AG10803 (cell line): ENCODE results near the gene CCL2.

Source experiments
- DNase-seq: peaks from one replicate; pipeline ENCODE4 v3.0.0; 2010; ENCODE audit warnings: low read depth
- H3K4me3 ChIP-seq: 2 replicates; pipeline ENCODE4 v1.5.1; 2011; ENCODE audit warnings: mild to moderate bottlenecking, low read length, control low read depth
- TF ChIP-seq, protein P1 (sequence below): conservative IDR thresholded peaks from 2 replicates; pipeline ENCODE4 v1.5.1; 2011; ENCODE audit warnings: mild to moderate bottlenecking, low read length, control low read depth, inconsistent platforms

CCL2 gene

DNA sequence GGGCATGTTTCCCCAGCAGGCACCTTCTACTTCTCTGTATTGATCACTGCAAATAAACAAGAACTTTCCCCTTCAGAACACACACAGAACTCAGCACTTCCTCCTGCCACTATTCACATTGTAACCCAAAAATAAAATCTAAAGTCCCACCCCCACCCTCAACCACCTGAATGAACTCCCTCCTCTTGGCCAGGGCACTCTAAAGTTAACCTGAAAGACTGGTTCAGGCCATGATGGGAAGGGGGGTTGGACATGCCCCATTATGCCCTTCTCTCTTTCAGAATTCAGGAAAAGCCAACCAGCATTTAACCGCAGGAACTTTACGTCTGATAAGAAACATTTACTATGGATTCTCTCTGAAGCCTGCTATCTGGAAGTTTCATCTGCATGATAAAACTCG, 27.4 kb upstream of the CCL2 start:
- no peak overlapping the region for H3K4me3 ChIP-seq
- TF ChIP-seq, protein P1, sequence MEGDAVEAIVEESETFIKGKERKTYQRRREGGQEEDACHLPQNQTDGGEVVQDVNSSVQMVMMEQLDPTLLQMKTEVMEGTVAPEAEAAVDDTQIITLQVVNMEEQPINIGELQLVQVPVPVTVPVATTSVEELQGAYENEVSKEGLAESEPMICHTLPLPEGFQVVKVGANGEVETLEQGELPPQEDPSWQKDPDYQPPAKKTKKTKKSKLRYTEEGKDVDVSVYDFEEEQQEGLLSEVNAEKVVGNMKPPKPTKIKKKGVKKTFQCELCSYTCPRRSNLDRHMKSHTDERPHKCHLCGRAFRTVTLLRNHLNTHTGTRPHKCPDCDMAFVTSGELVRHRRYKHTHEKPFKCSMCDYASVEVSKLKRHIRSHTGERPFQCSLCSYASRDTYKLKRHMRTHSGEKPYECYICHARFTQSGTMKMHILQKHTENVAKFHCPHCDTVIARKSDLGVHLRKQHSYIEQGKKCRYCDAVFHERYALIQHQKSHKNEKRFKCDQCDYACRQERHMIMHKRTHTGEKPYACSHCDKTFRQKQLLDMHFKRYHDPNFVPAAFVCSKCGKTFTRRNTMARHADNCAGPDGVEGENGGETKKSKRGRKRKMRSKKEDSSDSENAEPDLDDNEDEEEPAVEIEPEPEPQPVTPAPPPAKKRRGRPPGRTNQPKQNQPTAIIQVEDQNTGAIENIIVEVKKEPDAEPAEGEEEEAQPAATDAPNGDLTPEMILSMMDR, result no peak
- no peak for DNase-seq

GRCh38 chr17:34228781-34229180, 26.3 kb upstream of the CCL2 start:
- no peak for DNase-seq
- TF ChIP-seq, protein P1, result no peak
- H3K4me3 ChIP-seq, result no peak overlapping the region

DNA sequence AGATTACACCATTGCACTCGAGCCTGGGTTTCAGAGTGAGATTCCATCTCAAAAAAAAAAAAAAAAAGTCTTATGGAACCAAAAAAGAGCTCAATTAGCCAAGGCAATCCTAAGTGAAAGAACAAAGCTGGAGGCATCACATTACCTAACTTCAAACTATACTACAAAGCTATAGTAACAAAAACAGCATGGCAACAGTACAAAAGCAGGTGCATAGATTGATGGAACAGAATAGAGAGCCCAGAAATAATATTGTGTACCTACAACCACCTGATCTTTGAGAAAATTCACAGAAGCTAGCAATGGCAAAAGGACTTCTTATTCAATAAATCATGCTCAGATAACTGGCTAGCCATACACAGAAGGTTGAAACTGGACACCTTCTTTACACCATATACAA, 24.7 kb upstream of the CCL2 start:
- TF ChIP-seq, protein P1, result no peak
- no peak for DNase-seq
- H3K4me3 ChIP-seq, result no peak overlapping the region

DNA sequence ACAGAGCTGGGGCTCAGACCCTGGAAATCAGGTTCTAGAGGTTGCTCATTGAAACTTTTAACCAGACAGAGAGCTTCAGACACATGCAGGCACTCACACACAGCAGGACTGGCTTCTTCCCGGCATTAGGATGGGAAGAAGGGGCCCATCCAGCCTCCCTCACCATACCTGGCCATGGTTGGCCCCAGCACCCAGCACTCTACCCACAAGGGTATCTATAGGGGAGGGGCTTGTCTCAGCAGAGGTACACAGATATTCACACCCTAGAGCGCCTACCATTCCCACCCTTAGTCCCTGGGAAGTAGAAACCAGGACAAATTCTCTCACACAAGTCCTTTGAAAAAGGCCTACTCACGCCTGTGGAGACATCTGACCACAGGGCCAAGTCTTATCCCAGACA, 20.5 kb upstream of the CCL2 start:
- TF ChIP-seq, protein P1, result no peak
- DNase-seq, result no peak
- no peak overlapping the region for H3K4me3 ChIP-seq

DNA sequence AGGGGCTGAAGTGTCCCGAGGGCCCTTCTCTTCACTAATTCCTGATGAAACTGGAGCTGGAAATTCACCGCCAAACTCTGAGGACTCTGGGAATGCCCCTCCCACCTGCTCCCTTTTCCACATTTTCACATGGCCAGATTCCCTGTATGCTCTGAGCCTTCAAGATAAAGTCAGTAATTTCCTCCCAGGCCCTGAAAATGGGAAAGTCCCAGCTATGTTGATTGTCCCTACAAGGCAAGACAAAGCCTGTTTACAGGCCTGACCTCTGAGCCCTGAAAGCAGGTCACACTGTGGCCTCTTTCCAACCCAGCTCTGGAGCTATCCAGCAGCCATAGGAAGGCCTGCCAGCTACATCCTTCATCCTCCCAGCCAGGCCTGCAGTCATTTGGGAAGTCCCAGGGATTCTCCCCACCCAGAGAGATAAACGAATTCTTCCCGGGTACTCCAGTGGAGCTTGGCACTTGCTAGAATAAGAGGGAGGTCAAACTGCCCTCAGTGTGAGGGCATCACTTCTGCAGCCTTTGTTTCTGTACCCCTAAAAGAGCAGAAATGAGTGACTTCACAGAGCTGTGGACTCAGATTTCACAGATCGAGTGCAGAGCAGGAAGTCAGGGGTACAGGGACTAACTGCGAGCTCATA, 19.6 kb upstream of the CCL2 start:
- DNase-seq, result no peak
- TF ChIP-seq, protein P1, result no peak
- no peak overlapping the region for H3K4me3 ChIP-seq

GRCh38 chr17:34236281-34236892, 18.7 kb upstream of the CCL2 start:
- TF ChIP-seq, protein P1, result no peak
- DNase-seq, result no peak
- H3K4me3 ChIP-seq, result no peak overlapping the region

DNA sequence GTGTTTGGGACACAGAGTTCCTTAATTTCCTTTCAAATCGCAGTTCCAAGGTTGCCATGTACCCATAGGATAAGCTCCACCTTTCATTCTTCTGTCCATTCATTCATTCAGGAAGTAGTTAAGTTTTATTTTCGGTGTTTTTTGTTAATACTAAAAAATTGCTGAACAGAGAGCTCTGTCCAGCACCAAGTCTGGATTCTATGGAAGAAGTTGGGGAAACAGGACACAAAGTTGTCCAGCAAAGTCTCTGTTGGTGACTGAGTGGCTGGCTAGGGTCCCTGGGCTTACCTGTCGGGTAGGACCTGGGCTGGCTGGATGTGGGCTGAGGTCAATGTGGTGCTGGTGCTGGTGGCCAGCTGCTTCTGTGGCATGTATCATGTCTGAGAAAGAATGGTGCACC, 17.6 kb upstream of the CCL2 start:
- H3K4me3 ChIP-seq, result no peak overlapping the region
- TF ChIP-seq, protein P1, result no peak
- DNase-seq, result no peak
